Measurements from ENCODE around the gene AZGP1.

GRCh38 chr7:100023526-100023925 is 47.7 kb upstream of the AZGP1 start:
- TF ChIP-seq CEBPB (IDR thresholded peaks at IDR 0.05) (no peak), MAX (IDR thresholded peaks at IDR 0.05) (no peak), ZBTB7A (IDR thresholded peaks at IDR 0.05; ENCODE audit: low read depth) (no peak)

Measured in Ishikawa (cell line).